Activated B cell treated with CpG ODN at 0.5 μM for 24 hours (primary cell): Measurements from ENCODE around the gene TRMU. TPM values are rescaled to one million over a fixed set of nuclear protein-coding genes. Genes with fewer than 3 reads are reported as not detected.

Experiments used
- ATAC-seq: fragments of 200-7000 bp; cut with Tn5 transposase; one replicate; pipeline ENCODE4 v1.10.0; 2021; ENCODE audit warnings: low read depth, mild to moderate bottlenecking, moderate library complexity
- CTCF ChIA-PET: fragments of 350-600 bp; sonication (Branson Sonifier 250); formaldehyde crosslinking; loops from one replicate; lab custom pipeline; 2021; ENCODE audit warnings: antibody characterized with exemption; lab: Charles Lee
- POLR2A ChIA-PET: fragments of 350-600 bp; sonication (Branson Sonifier 250); formaldehyde crosslinking; loops from one replicate; lab custom pipeline; 2021; ENCODE audit warnings: antibody characterized with exemption; lab: Charles Lee
- DNase-seq: peaks from one replicate; pipeline ENCODE4 v3.0.0; 2022
- H3K27ac Mint-ChIP-seq: one replicate; pipeline ENCODE4 v1.8.0; 2020; ENCODE audit warnings: mixed read lengths
- H3K27me3 Mint-ChIP-seq: one replicate; pipeline ENCODE4 v1.8.0; 2021; ENCODE audit warnings: mixed read lengths
- H3K36me3 Mint-ChIP-seq: one replicate; pipeline ENCODE4 v1.8.0; 2021; ENCODE audit warnings: low read depth, mixed read lengths
- H3K4me1 Mint-ChIP-seq: one replicate; pipeline ENCODE4 v1.8.0; 2021; ENCODE audit warnings: mixed read lengths
- H3K4me3 Mint-ChIP-seq: one replicate; pipeline ENCODE4 v1.8.0; 2020; ENCODE audit warnings: mild to moderate bottlenecking, mixed read lengths
- H3K9me3 Mint-ChIP-seq: one replicate; pipeline ENCODE4 v1.8.0; 2020; ENCODE audit warnings: mixed read lengths
- CTCF ChIP-seq: fragments of 200-600 bp; IDR thresholded peaks from one replicate; pipeline ENCODE4 v1.8.0; 2022; ENCODE audit warnings: antibody characterized with exemption, mild to moderate bottlenecking
- intact Hi-C: fragments of 100-400 bp; cut with micrococcal nuclease; formaldehyde crosslinking; loops from one replicate; pipeline ENCODE4 v1.15.1; 2024
- total RNA-seq: library from RNA; stranded (reverse); gene quantifications from 2 replicates; pipeline ENCODE4 v1.2.3, GENCODE V29; 2022

Gene TRMU
- total RNA-seq, 1 donor from 2014 or later = 60.0 TPM

GRCh38 chr22:46355369-46355995, 20.0 kb downstream of the TRMU start:
- intact Hi-C loops = loop anchor here (1.0 to 2.0 kb wide), 2 partner anchors 13 to 187 kb away; no protein-coding TSS in a partner anchor
- ChIA-PET POLR2A (no interaction called here), CTCF (interaction anchor here (1.9 to 2.1 kb wide), 2 partner anchors 12 to 186 kb away, joined by 11 to 14 read pairs; no protein-coding TSS in a partner anchor)
- ATAC-seq (peak; percentile 45), DNase-seq (peak; percentile 61)
- TF ChIP-seq CTCF = peak; percentile 29
- H3K36me3 Mint-ChIP-seq = peaks cover 78% of the 10 kb centered on the region
- H3K27me3 Mint-ChIP-seq = no peaks in the 10 kb centered on the region
- no peak overlapping the region for H3K27ac Mint-ChIP-seq
- no peak overlapping the region for H3K4me3 Mint-ChIP-seq
- no peaks in the 10 kb centered on the region for H3K9me3 Mint-ChIP-seq
- peaks cover 11% of the 10 kb centered on the region for H3K4me1 Mint-ChIP-seq

GRCh38 chr22:46355996-46356471, 20.5 kb downstream of the TRMU start:
- H3K27me3 Mint-ChIP-seq = no peaks in the 10 kb centered on the region
- no peak for DNase-seq
- H3K9me3 Mint-ChIP-seq = no peaks in the 10 kb centered on the region
- CTCF ChIA-PET = interaction anchor here (1.9 to 2.1 kb wide), 2 partner anchors 12 to 186 kb away, joined by 11 to 14 read pairs; no protein-coding TSS in a partner anchor
- peaks cover 76% of the 10 kb centered on the region for H3K36me3 Mint-ChIP-seq
- H3K4me3 Mint-ChIP-seq = no peak overlapping the region
- POLR2A ChIA-PET = interaction anchor here (1.0 kb wide), 1 partner anchor 12 kb away, joined by 3 read pairs; no protein-coding TSS in a partner anchor
- intact Hi-C loops = loop anchor here (1.0 to 2.0 kb wide), 2 partner anchors 13 to 186 kb away; no protein-coding TSS in a partner anchor
- peaks cover 11% of the 10 kb centered on the region for H3K4me1 Mint-ChIP-seq
- no peak for TF ChIP-seq CTCF
- no peak overlapping the region for H3K27ac Mint-ChIP-seq
- ATAC-seq = no peak

DNA sequence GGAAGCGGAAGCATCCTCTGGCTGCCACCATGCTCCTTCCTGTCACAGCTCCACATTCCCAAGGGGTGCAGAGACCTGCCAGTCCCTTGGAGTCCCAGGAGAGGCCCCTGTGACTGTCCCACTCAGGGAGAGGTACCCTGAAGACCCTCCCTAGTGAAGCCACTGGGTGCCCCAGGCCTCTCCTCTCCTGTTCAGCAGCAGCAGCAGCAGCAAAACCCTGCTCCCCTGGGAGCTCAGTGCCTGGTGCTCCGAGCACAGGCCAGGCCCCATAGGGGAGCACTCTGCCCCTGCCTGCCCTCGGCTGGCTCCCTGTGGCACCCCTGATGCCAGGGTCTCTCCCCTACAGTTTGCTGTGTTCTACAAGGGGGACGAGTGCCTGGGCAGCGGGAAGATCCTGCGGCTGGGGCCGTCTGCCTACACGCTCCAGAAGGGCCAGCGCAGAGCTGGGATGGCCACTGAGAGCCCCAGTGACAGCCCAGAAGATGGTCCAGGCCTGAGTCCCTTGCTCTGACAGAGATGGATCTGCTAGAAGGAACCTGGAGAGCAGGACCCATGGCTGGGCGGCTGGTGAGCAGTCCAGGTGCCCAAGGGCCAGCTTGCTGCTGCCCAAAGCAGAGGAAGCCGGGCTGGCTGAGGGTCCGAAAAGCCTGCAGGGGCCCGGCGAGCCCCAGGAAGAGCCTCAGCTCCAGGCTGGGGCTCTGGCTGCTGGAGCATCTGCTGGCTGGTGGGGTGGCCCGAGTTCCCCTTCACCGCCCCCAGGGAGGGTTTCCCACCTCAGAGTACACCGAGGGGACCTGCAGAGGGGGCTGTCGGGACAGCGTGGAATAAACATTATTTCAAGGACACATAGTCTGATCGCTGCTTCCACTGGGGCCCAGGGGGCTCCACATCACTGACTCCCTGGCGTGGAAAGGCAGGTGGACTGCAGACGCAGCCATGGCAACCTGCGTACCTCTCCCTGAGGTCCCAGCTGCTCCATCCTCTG, 21.3 kb downstream of the TRMU start:
- H3K4me1 Mint-ChIP-seq = peaks cover 12% of the 10 kb centered on the region
- H3K27me3 Mint-ChIP-seq = no peaks in the 10 kb centered on the region
- no peak overlapping the region for H3K27ac Mint-ChIP-seq
- ChIA-PET POLR2A (interaction anchor here (1.0 kb wide), 1 partner anchor 11 kb away, joined by 3 read pairs; no protein-coding TSS in a partner anchor), CTCF (interaction anchor here (1.9 to 2.1 kb wide), 2 partner anchors 11 to 185 kb away, joined by 11 to 14 read pairs; no protein-coding TSS in a partner anchor)
- DNase-seq (no peak), ATAC-seq (no peak)
- no peak overlapping the region for H3K4me3 Mint-ChIP-seq
- TF ChIP-seq CTCF = no peak
- intact Hi-C loops = no loop called here
- H3K36me3 Mint-ChIP-seq = peaks cover 75% of the 10 kb centered on the region
- no peaks in the 10 kb centered on the region for H3K9me3 Mint-ChIP-seq

DNA sequence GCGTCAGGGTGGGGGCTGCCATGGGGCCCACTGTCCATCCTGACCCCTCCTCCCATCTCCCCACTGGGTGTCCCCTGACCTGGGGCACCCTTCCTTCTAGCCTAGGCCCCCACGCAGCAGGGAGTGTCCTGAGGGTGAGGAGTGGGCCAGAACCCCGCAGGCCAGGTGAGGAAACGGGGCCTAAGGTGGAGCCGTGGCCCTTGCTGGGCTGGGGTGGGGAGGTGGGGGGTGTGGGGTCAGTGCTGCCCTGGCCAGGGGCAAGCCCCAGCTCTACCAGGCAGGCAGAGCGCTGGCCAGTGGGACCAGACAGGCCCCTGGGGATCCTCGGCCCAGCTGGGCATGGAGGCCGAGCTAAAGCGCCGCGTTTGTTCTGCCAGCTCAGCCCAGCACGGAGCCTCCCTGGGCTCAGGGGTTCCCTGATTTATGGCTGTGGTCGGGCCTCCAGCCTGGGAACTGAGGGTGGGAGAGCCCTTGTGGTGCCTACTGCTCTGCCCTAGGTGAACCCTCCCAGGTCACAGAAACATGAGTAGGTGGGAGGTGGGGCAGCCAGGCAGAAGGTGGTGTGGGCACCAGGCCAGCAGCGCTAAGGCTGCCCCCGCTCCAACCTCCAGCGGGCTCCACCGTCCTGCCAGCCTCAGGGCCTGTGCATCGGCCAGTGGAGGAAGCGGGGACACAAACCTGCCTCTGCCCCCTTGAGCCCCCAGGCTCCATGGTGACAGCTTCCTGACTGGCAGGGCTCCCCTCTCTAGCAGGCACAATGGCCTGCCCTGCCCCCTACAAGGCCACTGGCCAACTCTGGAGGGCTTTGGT, 22.4 kb downstream of the TRMU start:
- ChIA-PET POLR2A (no interaction called here), CTCF (interaction anchor here (1.2 kb wide), 1 partner anchor 10 kb away, joined by 4 read pairs; no protein-coding TSS in a partner anchor)
- Mint-ChIP-seq H3K9me3 (no peaks in the 10 kb centered on the region), H3K27me3 (no peaks in the 10 kb centered on the region), H3K36me3 (peaks cover 71% of the 10 kb centered on the region), H3K27ac (no peak overlapping the region), H3K4me1 (peaks cover 17% of the 10 kb centered on the region), H3K4me3 (no peak overlapping the region)
- no peak for TF ChIP-seq CTCF
- no peak for DNase-seq
- ATAC-seq = no peak
- intact Hi-C loops = no loop called here
